Endodermal cell (in vitro differentiated cells): ENCODE measurements around the gene COL27A1. TPM values are rescaled to one million over a fixed set of nuclear protein-coding genes. Genes with fewer than 3 reads are reported as not detected.
A peak's percentile ranks its signal among the peaks of the same experiment; 100 is the strongest.

ENCODE experiments used
- DNase-seq: peaks from one replicate; pipeline ENCODE4 v3.0.0-alpha.2; 2017
- H3K27ac ChIP-seq: 2 replicates; pipeline ENCODE4 v1.5.1; 2013; ENCODE audit warnings: mild to moderate bottlenecking, low read depth, low read length, moderate library complexity
- H3K27me3 ChIP-seq: 2 replicates; pipeline ENCODE4 v1.6.1; 2013; ENCODE audit warnings: mild to moderate bottlenecking, low read length, moderate library complexity; ENCODE audit not compliant: insufficient read depth, control insufficient read depth, poor library complexity, severe bottlenecking
- H3K36me3 ChIP-seq: 2 replicates; pipeline ENCODE4 v1.7.0; 2013; ENCODE audit warnings: mild to moderate bottlenecking, low read length, moderate library complexity; ENCODE audit not compliant: control insufficient read depth, insufficient read depth
- H3K4me1 ChIP-seq: one replicate; pipeline ENCODE4 v1.7.0; 2013; ENCODE audit warnings: low read length; ENCODE audit not compliant: control insufficient read depth, insufficient read depth
- H3K4me3 ChIP-seq: 2 replicates; pipeline ENCODE4 v1.5.1; 2013; ENCODE audit warnings: mild to moderate bottlenecking, low read length, moderate library complexity
- H3K9ac ChIP-seq: 2 replicates; pipeline ENCODE4 v1.6.1; 2013; ENCODE audit warnings: mild to moderate bottlenecking, low read length, moderate library complexity; ENCODE audit not compliant: poor library complexity, severe bottlenecking; ENCODE audit errors: extremely low read depth
- H3K9me3 ChIP-seq: 2 replicates; pipeline ENCODE4 v1.6.1; 2013; ENCODE audit warnings: mild to moderate bottlenecking, low read length, moderate library complexity; ENCODE audit not compliant: control insufficient read depth
- H3K27ac Mint-ChIP-seq: 2 replicates; pipeline ENCODE4 v1.8.0; 2020; ENCODE audit warnings: mixed read lengths
- H3K27me3 Mint-ChIP-seq: 2 replicates; pipeline ENCODE4 v1.8.0; 2021; ENCODE audit warnings: mild to moderate bottlenecking, mixed read lengths; ENCODE audit not compliant: insufficient read depth
- H3K36me3 Mint-ChIP-seq: 2 replicates; pipeline ENCODE4 v1.8.0; 2020; ENCODE audit warnings: low read depth, mixed read lengths
- H3K4me1 Mint-ChIP-seq: 2 replicates; pipeline ENCODE4 v1.8.0; 2020; ENCODE audit warnings: mixed read lengths
- H3K4me3 Mint-ChIP-seq: 2 replicates; pipeline ENCODE4 v1.8.0; 2020; ENCODE audit warnings: mild to moderate bottlenecking, moderate library complexity, mixed read lengths
- H3K9me3 Mint-ChIP-seq: 2 replicates; pipeline ENCODE4 v1.8.0; 2020; ENCODE audit warnings: mild to moderate bottlenecking, mixed read lengths
- WGBS, 2 experiments: methylation state at CpG; one replicate each; pipeline versions ENCODE4 v1.1.5 to v1.1.7; 2013; ENCODE audit warnings: missing lambda C conversion rate in 2 of 2, mixed read lengths in 1 of 2; ENCODE audit not compliant: insufficient coverage in 1 of 2, insufficient read length in 1 of 2; 5-methylcytosine and 5-hydroxymethylcytosine counted together
- total RNA-seq, 2 donors: library from RNA; stranded (reverse); fragmentation: NEBNext Ultra II Directional in 1 of 2; extraction: Animal tissue kit (Norgen Biotek cat#: 25700) in 1 of 2; gene quantifications; 2 replicates in 1 of 2; 3 replicates in 1 of 2; pipeline ENCODE4 v1.2.1, GENCODE V29; 2021
- TF ChIP-seq, protein P1 (sequence below): fragments of 200-600 bp; sonication (generic); conservative IDR thresholded peaks from 2 replicates; pipeline ENCODE4 v1.5.0; 2021; ENCODE audit warnings: antibody characterized with exemption, mild to moderate bottlenecking

The COL27A1 gene
- total RNA-seq, 2 donors from 2014 or later: 43.8 to 69.5 TPM

DNA sequence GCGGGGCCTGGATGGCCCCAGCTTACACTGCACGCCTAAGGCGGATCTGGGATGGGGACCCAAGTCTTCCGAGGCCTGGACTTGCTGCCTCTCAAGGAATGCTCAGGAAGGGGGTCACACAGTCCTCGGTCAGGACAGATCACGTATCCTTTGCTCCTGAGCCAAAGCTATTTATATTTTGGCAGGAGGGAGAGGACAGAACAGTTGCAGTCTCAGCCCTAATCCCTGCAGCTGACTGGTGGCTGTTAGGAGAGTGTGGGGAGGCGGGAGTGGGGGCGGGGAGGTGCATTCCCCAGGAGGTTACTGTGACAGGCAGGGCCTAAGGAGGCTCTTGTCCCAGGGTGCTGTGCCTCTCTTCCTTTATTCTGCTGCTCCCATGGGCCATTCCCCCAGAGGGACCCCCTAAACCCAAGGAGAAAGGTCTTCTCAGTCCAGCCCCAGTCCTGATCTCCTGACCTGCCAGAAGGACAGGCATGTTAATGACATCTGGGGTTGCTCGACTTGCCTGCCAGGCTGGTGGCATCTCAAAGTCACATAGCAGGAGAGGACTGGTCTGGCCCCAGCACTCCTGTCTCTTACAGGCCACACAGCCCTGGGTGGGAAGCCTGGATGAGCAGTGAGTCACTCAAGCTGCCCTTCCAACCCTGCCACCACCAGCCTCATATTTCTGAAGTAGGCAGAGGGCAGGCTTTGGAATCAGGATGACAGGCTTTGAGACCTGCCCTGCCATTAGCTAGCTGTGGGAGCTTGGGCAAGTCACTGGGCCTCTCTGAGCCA is 51.9 kb downstream of the COL27A1 start:
- WGBS, 2 experiments: 85 to 93% methylated on average over 2 to 9 of the region's 9 CpGs
- Mint-ChIP-seq H3K27me3 (no peaks in the 10 kb centered on the region), H3K27ac (peak overlapping the region; percentile 39), H3K36me3 (peaks cover 30% of the 10 kb centered on the region), H3K4me1 (peaks cover 4% of the 10 kb centered on the region), H3K9me3 (no peaks in the 10 kb centered on the region), H3K4me3 (no peak overlapping the region)
- Histone ChIP-seq H3K4me1 (no peaks in the 10 kb centered on the region), H3K9ac (no peak overlapping the region), H3K27me3 (no peaks in the 10 kb centered on the region), H3K27ac (no peak overlapping the region), H3K36me3 (peaks cover 59% of the 10 kb centered on the region), H3K4me3 (no peak overlapping the region), H3K9me3 (no peaks in the 10 kb centered on the region)
- DNase-seq: peak; percentile 75
- TF ChIP-seq, protein P1, sequence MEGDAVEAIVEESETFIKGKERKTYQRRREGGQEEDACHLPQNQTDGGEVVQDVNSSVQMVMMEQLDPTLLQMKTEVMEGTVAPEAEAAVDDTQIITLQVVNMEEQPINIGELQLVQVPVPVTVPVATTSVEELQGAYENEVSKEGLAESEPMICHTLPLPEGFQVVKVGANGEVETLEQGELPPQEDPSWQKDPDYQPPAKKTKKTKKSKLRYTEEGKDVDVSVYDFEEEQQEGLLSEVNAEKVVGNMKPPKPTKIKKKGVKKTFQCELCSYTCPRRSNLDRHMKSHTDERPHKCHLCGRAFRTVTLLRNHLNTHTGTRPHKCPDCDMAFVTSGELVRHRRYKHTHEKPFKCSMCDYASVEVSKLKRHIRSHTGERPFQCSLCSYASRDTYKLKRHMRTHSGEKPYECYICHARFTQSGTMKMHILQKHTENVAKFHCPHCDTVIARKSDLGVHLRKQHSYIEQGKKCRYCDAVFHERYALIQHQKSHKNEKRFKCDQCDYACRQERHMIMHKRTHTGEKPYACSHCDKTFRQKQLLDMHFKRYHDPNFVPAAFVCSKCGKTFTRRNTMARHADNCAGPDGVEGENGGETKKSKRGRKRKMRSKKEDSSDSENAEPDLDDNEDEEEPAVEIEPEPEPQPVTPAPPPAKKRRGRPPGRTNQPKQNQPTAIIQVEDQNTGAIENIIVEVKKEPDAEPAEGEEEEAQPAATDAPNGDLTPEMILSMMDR: no peak

DNA sequence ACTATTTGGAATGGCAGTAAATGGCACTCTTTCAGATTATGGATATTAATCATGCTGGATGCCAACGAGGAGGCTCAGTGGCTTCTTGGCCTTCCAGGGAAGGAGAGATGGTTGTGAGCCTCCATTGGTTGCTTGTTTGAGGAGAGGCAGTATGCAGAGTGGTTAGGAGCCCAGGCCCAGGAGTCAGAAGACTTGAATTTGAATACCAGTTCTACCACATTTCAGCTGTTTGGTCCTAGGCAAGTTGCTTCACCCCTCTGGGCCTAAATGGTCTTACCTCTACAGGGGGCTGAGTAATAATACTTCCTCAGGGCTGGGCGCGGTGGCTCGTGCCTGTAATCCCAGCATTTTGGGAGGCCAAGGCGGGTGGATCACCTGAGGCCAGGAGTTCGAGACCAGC is 52.5 kb downstream of the COL27A1 start:
- Mint-ChIP-seq H3K27me3 (no peaks in the 10 kb centered on the region), H3K4me1 (peaks cover 4% of the 10 kb centered on the region), H3K36me3 (peaks cover 30% of the 10 kb centered on the region), H3K9me3 (no peaks in the 10 kb centered on the region), H3K27ac (no peak overlapping the region), H3K4me3 (no peak overlapping the region)
- Histone ChIP-seq H3K27ac (no peak overlapping the region), H3K27me3 (no peaks in the 10 kb centered on the region), H3K9me3 (no peaks in the 10 kb centered on the region), H3K36me3 (peaks cover 59% of the 10 kb centered on the region), H3K4me3 (no peak overlapping the region), H3K4me1 (no peaks in the 10 kb centered on the region), H3K9ac (no peak overlapping the region)
- TF ChIP-seq, protein P1: no peak
- DNase-seq: no peak
- 89 to 96% methylated on average over 3 to 6 of the region's 6 CpGs for WGBS, 2 experiments

DNA sequence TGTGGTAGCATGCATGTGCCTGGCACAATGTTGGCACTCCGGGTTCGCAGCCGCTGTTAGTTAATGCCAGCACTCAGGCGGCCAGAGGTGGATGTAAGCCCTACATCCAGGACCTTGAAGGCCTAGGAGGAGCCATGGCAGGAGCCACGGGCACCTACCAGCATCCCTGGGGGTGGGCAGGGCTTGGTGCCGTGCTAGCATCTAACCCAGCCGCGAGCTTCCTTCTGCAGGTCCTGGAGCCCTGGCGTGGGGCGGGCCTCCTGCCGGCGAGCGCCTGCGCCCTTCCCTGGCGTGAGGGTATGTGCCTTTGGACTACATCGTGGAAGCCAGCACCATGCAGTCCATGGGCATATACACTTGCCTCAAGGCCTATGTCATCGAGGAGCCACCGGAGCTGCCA is 53.8 kb downstream of the COL27A1 start:
- H3K27ac ChIP-seq: no peak overlapping the region
- TF ChIP-seq, protein P1: no peak
- H3K4me3 ChIP-seq: no peak overlapping the region
- DNase-seq: no peak
- no peaks in the 10 kb centered on the region for H3K4me1 ChIP-seq
- peaks cover 59% of the 10 kb centered on the region for H3K36me3 ChIP-seq
- Mint-ChIP-seq H3K36me3 (peaks cover 34% of the 10 kb centered on the region), H3K27ac (no peak overlapping the region), H3K4me3 (no peak overlapping the region), H3K27me3 (no peaks in the 10 kb centered on the region), H3K4me1 (peaks cover 4% of the 10 kb centered on the region), H3K9me3 (no peaks in the 10 kb centered on the region)
- no peaks in the 10 kb centered on the region for H3K9me3 ChIP-seq
- no peaks in the 10 kb centered on the region for H3K27me3 ChIP-seq
- WGBS, 2 experiments: 87 to 95% methylated on average over 11 to 18 of the region's 18 CpGs
- no peak overlapping the region for H3K9ac ChIP-seq
